HepG2 (cell line): ENCODE data around the gene SARNP.

ENCODE experiments used
- ATF1 ChIP-seq: IDR thresholded peaks from 2 replicates; pipeline ENCODE4 v1.6.1; 2016; ENCODE audit warnings: mild to moderate bottlenecking, control low read depth
- FIP1L1 ChIP-seq: fragments of 200-400 bp; formaldehyde crosslinking; IDR thresholded peaks from 2 replicates; pipeline ENCODE4 v1.6.1; 2018; ENCODE audit warnings: low read depth, mild to moderate bottlenecking, low read length, moderate library complexity, borderline replicate concordance; ENCODE audit not compliant: insufficient read depth
- FOSL1 ChIP-seq: sonication (generic); formaldehyde crosslinking; IDR thresholded peaks from 2 replicates; pipeline ENCODE4 v1.9.0; 2021; ENCODE audit warnings: missing genetic modification reagents, borderline replicate concordance
- MAFK ChIP-seq, 2 experiments: IDR thresholded peaks in 1 of 2; conservative IDR thresholded peaks in 1 of 2; 2 replicates each; pipeline ENCODE4 v1.6.1; 2011; ENCODE audit warnings: improper control_type of control experiment in 2 of 2, low read length in 2 of 2
- MEIS1 ChIP-seq: sonication (generic); formaldehyde crosslinking; IDR thresholded peaks from 2 replicates; pipeline ENCODE4 v1.9.0; 2021; ENCODE audit warnings: mild to moderate bottlenecking, missing genetic modification reagents, moderate library complexity, borderline replicate concordance
- NFE2L1 ChIP-seq: sonication (generic); formaldehyde crosslinking; IDR thresholded peaks from 2 replicates; pipeline ENCODE4 v1.4.0; 2020; ENCODE audit warnings: missing genetic modification reagents, mild to moderate bottlenecking, borderline replicate concordance
- NFRKB ChIP-seq: fragments of 450-650 bp; IDR thresholded peaks from 2 replicates; pipeline ENCODE4 v1.6.1; 2017
- SIN3A ChIP-seq: IDR thresholded peaks from 2 replicates; pipeline ENCODE4 v1.6.1; 2011; ENCODE audit warnings: low read depth, mild to moderate bottlenecking, control low read depth, low read length, borderline replicate concordance
- SMARCC2 ChIP-seq: fragments of 450-650 bp; IDR thresholded peaks from 2 replicates; pipeline ENCODE4 v1.6.1; 2017; ENCODE audit warnings: antibody characterized with exemption, mild to moderate bottlenecking
- SMC3 ChIP-seq: IDR thresholded peaks from 2 replicates; pipeline ENCODE4 v1.6.1; 2011; ENCODE audit warnings: low read length, improper control_type of control experiment
- ZC3H4 ChIP-seq: sonication (generic); formaldehyde crosslinking; IDR thresholded peaks from 2 replicates; pipeline ENCODE4 v1.4.0; 2020; ENCODE audit warnings: missing genetic modification reagents, borderline replicate concordance
- ZNF282 ChIP-seq: fragments of 450-650 bp; IDR thresholded peaks from 2 replicates; pipeline ENCODE4 v1.6.1; 2018; ENCODE audit not compliant: partially characterized antibody
- ZNF7 ChIP-seq: IDR thresholded peaks from 2 replicates; pipeline ENCODE4 v1.6.1; 2016; ENCODE audit warnings: missing biosample characterization, missing genetic modification reagents
- TF ChIP-seq, protein P1 (sequence below): sonication (generic); formaldehyde crosslinking; IDR thresholded peaks from 2 replicates; pipeline ENCODE4 v1.5.0; 2020; ENCODE audit warnings: mild to moderate bottlenecking, missing genetic modification reagents, moderate library complexity

DNA sequence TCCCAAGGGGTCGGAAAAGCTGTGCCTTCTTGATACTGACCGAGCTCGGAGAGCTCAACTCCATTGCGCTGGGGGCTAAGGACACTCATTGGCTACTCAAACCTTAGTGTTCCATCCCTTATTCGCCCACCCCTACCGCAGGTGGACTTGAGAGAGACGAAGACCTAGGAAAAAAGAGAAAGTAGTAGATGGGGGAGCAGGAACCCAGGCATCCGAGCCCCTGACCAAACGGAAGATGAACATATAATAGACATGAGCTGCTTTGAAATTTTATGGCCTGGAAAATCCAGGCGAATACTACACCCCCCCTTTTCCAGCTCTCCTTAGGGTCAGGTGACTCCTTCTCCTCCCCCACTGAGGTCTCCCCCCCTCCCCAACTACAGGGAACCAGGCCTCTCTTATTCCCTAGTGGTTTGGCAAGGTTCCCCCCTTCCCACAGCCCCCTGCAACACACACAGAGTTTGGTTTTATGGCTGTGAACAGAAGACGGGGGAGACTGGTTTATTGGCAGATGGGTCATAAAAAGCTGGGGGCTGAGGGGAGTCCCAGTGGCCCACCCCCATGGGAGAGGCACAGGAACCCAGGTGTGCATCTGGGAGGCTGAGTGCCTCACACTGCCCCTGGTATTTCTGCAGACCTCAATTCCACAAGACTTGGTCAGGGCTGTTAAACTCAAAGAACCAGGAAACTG lies 73.0 kb downstream of the SARNP start:
- no peak for TF ChIP-seq ZNF282
- TF ChIP-seq NFE2L1 (CRISPR knock-in tag), result no peak
- no peak for TF ChIP-seq MAFK (conservative IDR thresholded peaks at IDR 0.05 in 1 of 2, IDR thresholded peaks at IDR 0.05 in 1 of 2; ENCODE audit: low read length in 2 of 2)
- TF ChIP-seq SMARCC2, result no peak
- TF ChIP-seq ZNF7 (CRISPR knock-in tag), result no peak
- no peak for TF ChIP-seq SMC3
- TF ChIP-seq ATF1, result no peak
- no peak for TF ChIP-seq FOSL1 (CRISPR knock-in tag)
- TF ChIP-seq SIN3A, result no peak
- no peak for TF ChIP-seq NFRKB
- no peak for TF ChIP-seq MEIS1 (CRISPR knock-in tag)
- TF ChIP-seq, protein P1, sequence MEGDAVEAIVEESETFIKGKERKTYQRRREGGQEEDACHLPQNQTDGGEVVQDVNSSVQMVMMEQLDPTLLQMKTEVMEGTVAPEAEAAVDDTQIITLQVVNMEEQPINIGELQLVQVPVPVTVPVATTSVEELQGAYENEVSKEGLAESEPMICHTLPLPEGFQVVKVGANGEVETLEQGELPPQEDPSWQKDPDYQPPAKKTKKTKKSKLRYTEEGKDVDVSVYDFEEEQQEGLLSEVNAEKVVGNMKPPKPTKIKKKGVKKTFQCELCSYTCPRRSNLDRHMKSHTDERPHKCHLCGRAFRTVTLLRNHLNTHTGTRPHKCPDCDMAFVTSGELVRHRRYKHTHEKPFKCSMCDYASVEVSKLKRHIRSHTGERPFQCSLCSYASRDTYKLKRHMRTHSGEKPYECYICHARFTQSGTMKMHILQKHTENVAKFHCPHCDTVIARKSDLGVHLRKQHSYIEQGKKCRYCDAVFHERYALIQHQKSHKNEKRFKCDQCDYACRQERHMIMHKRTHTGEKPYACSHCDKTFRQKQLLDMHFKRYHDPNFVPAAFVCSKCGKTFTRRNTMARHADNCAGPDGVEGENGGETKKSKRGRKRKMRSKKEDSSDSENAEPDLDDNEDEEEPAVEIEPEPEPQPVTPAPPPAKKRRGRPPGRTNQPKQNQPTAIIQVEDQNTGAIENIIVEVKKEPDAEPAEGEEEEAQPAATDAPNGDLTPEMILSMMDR (CRISPR knock-in tag), result no peak
- TF ChIP-seq ZC3H4, result no peak
- no peak for TF ChIP-seq FIP1L1
